K562 (cell line): ENCODE results near the gene CENPE. TPM values are rescaled to one million over a fixed set of nuclear protein-coding genes. Genes with fewer than 3 reads are reported as not detected.

Source experiments
- ATAC-seq: fragments of 200-7000 bp; cut with Tn5 transposase; 3 replicates; pipeline ENCODE4 v1.9.1; 2020; ENCODE audit warnings: moderate library complexity
- BruUV-seq: library from RNA; stranded (reverse); fragments of 400-500 nt; replicated peaks from 2 replicates; lab custom pipeline; 2021; lab: Mats Ljungman, UMichigan
- CTCF ChIA-PET: fragments of 300-600 bp; formaldehyde crosslinking; extraction: SDS; loops from one replicate; lab custom pipeline; 2021; ENCODE audit warnings: low intra/inter-chr PET ratio; lab: Yijun Ruan, JAX
- POLR2A ChIA-PET: fragments of 300-600, 350-650 bp; sonication (Branson Sonifier 250); formaldehyde crosslinking; extraction: SDS; loops from one replicate; lab custom pipeline; 2021; ENCODE audit warnings: antibody characterized with exemption, inconsistent platforms; lab: Yijun Ruan, JAX
- DNase-seq, 4 experiments: peaks; one replicate each; pipeline versions ENCODE4 v3.0.0 to v3.0.0-alpha.2; 2011 to 2018; ENCODE audit warnings: low spot score in 3 of 4, mixed read lengths in 3 of 4; ENCODE audit errors: extremely low read depth in 1 of 4
- FAIRE-seq: peaks from 2 replicates; lab custom pipeline; 2011; peaks lifted over from hg19 to GRCh38; lab: Jason Lieb, UNC
- H2AFZ ChIP-seq: 2 replicates; pipeline ENCODE4 v1.6.0; 2011; ENCODE audit warnings: low read depth, low read length, control low read depth, inconsistent platforms
- H3K27ac ChIP-seq: fragments of 200-600 bp; 3 replicates; pipeline ENCODE4 v1.8.0; 2011; ENCODE audit warnings: low read depth, mild to moderate bottlenecking, control low read depth, inconsistent platforms, low read length, moderate library complexity, mixed read lengths; ENCODE audit errors: extremely low read depth
- H3K27me3 ChIP-seq, 2 experiments: fragments of 300-600 bp in 1 of 2; 2 replicates in 1 of 2; 3 replicates in 1 of 2; pipeline versions ENCODE4 v1.6.0 to v1.8.0; 2011; ENCODE audit warnings: inconsistent platforms in 2 of 2, low read length in 2 of 2, mild to moderate bottlenecking in 1 of 2, mixed read lengths in 1 of 2, moderate library complexity in 1 of 2; ENCODE audit not compliant: control insufficient read depth in 2 of 2, insufficient read depth in 2 of 2
- H3K36me3 ChIP-seq: fragments of 300-600 bp; 3 replicates; pipeline ENCODE4 v1.8.0; 2011; ENCODE audit warnings: mild to moderate bottlenecking, low read length, inconsistent platforms; ENCODE audit not compliant: control insufficient read depth, insufficient read depth
- H3K4me1 ChIP-seq, 2 experiments: fragments of 200-600 bp in 1 of 2; replicated peaks in 1 of 2; 2 replicates in 1 of 2; 3 replicates in 1 of 2; pipeline versions ENCODE4 v1.5.1 to v1.8.0; 2011; ENCODE audit warnings: inconsistent platforms in 2 of 2, low read length in 2 of 2, mild to moderate bottlenecking in 1 of 2, mixed read lengths in 1 of 2, moderate library complexity in 1 of 2; ENCODE audit not compliant: control insufficient read depth in 2 of 2, insufficient read depth in 2 of 2
- H3K4me2 ChIP-seq: 2 replicates; pipeline ENCODE4 v1.6.1; 2011; ENCODE audit warnings: low read length, control low read depth, inconsistent platforms, mixed read lengths; ENCODE audit not compliant: insufficient read depth
- H3K4me3 ChIP-seq: fragments of 200-600 bp; sonication (generic), shearing (Covaris generic); 2 replicates; pipeline ENCODE4 v1.5.1; 2016; ENCODE audit warnings: control low read depth, inconsistent platforms
- H3K79me2 ChIP-seq: fragments of 200-600 bp; 3 replicates; pipeline ENCODE4 v1.8.0; 2011; ENCODE audit warnings: low read length, inconsistent platforms; ENCODE audit not compliant: control insufficient read depth, insufficient read depth
- H3K9ac ChIP-seq, 2 experiments: 2 replicates each; pipeline versions ENCODE4 v1.6.0 to v1.6.1; 2011; ENCODE audit warnings: low read depth in 2 of 2, low read length in 2 of 2, control low read depth in 1 of 2, inconsistent platforms in 1 of 2, mild to moderate bottlenecking in 1 of 2, mixed read lengths in 1 of 2; ENCODE audit not compliant: insufficient read depth in 1 of 2
- H3K9me1 ChIP-seq: one replicate; pipeline ENCODE4 v1.6.0; 2011; ENCODE audit warnings: inconsistent platforms, mild to moderate bottlenecking, low read length, moderate library complexity; ENCODE audit not compliant: control insufficient read depth, insufficient read depth
- H3K9me3 ChIP-seq: replicated peaks from 2 replicates; pipeline ENCODE4 v1.5.1; 2011; ENCODE audit warnings: low read depth, low read length, inconsistent platforms; ENCODE audit not compliant: control insufficient read depth, insufficient read depth
- H4K20me1 ChIP-seq: replicated peaks from 2 replicates; pipeline ENCODE4 v1.6.1; 2011; ENCODE audit warnings: low read length, inconsistent platforms, mixed read lengths; ENCODE audit not compliant: control insufficient read depth, insufficient read depth
- ARID1B ChIP-seq: fragments of 450-650 bp; IDR thresholded peaks from 2 replicates; pipeline ENCODE4 v1.6.1; 2016; ENCODE audit warnings: antibody characterized with exemption, mild to moderate bottlenecking, inconsistent platforms
- ATF1 ChIP-seq, 2 experiments: fragments of 450-650 bp in 1 of 2; IDR thresholded peaks; 2 replicates each; pipeline ENCODE4 v1.6.1; 2016; ENCODE audit warnings: missing compliant biosample characterization in 1 of 2, missing genetic modification characterization in 1 of 2
- DPF2 ChIP-seq: fragments of 450-650 bp; IDR thresholded peaks from 2 replicates; pipeline ENCODE4 v1.6.1; 2016
- HNRNPLL ChIP-seq: fragments of 200-400 bp; formaldehyde crosslinking; IDR thresholded peaks from 2 replicates; pipeline ENCODE4 v1.6.1; 2017; ENCODE audit warnings: low read length, low read depth, mild to moderate bottlenecking; ENCODE audit not compliant: poor library complexity, severe bottlenecking
- JUN ChIP-seq, 2 experiments: sonication (generic) in 1 of 2; formaldehyde crosslinking in 1 of 2; IDR thresholded peaks; 2 replicates each; pipeline versions ENCODE4 v1.6.1 to v1.8.0; 2012 to 2022; ENCODE audit warnings: borderline replicate concordance in 2 of 2, mild to moderate bottlenecking in 2 of 2, improper control_type of control experiment in 1 of 2, low read depth in 1 of 2, low read length in 1 of 2, missing genetic modification reagents in 1 of 2
- MAZ ChIP-seq, 2 experiments: fragments of 450-650 bp in 1 of 2; sonication (generic) in 1 of 2; formaldehyde crosslinking; IDR thresholded peaks in 1 of 2; conservative IDR thresholded peaks in 1 of 2; 2 replicates each; pipeline versions ENCODE4 v1.4.0 to v1.5.0; 2020; ENCODE audit warnings: mild to moderate bottlenecking in 1 of 2, missing genetic modification reagents in 1 of 2
- PHF8 ChIP-seq: fragments of 200-600 bp; sonication (generic); IDR thresholded peaks from 2 replicates; pipeline ENCODE4 v1.6.1; 2012; ENCODE audit warnings: mixed run types, mild to moderate bottlenecking, inconsistent platforms, low read length, moderate library complexity, borderline replicate concordance
- SFPQ ChIP-seq: fragments of 200-400 bp; formaldehyde crosslinking; IDR thresholded peaks from 2 replicates; pipeline ENCODE4 v1.6.1; 2017; ENCODE audit warnings: mild to moderate bottlenecking, low read depth, low read length, moderate library complexity
- SMARCB1 ChIP-seq: IDR thresholded peaks from 2 replicates; pipeline ENCODE4 v1.6.1; 2011; ENCODE audit warnings: improper control_type of control experiment, low read depth; ENCODE audit not compliant: insufficient read length
- ZBTB11 ChIP-seq, 3 experiments: fragments of 200-800 bp in 1 of 3; fragments of 250-450 bp in 1 of 3; fragments of 450-650 bp in 1 of 3; sonication (Bioruptor Pico) in 1 of 3; sonication (Bioruptor generic) in 1 of 3; formaldehyde crosslinking in 1 of 3; IDR thresholded peaks; 2 replicates each; pipeline versions ENCODE4 v1.6.1 to v1.8.0; 2016 to 2022; ENCODE audit warnings: mild to moderate bottlenecking in 2 of 3, missing genetic modification characterization in 2 of 3, missing compliant biosample characterization in 1 of 3, moderate library complexity in 1 of 3
- WGBS: fragments of 100-300 bp; shearing (Covaris generic); methylation state at CpG from one replicate; pipeline ENCODE4 v1.1.6; 2016; ENCODE audit warnings: low coverage, mixed read lengths; ENCODE audit not compliant: insufficient coverage; ENCODE audit errors: missing lambda C conversion rate; 5-methylcytosine and 5-hydroxymethylcytosine counted together
- in situ Hi-C: fragments of 300-500 bp; cut with MboI; formaldehyde crosslinking; loops from 4 replicates; pipeline ENCODE4 v1.15.0; 2018; ENCODE audit warnings: inconsistent platforms, mixed read lengths
- intact Hi-C: fragments of 100-400 bp; cut with micrococcal nuclease; formaldehyde crosslinking; loops from 2 replicates; pipeline ENCODE4 v1.14.2; 2022
- polyA plus RNA-seq, 8 experiments: library from polyadenylated mRNA; depleted of rRNA in 4 of 8; stranded (reverse) in 5 of 8; unstranded in 3 of 8; fragments of >200 nt; fragmentation: Nextera tagmentation in 2 of 8; fragmentation: Illumina TruSeq in 1 of 8; extraction: Ambion mirVana in 2 of 8; extraction: Trizol in 1 of 8; gene quantifications; 2 replicates each; pipeline versions ENCODE4 v1.2.1 to v1.2.3, GENCODE V29; 2011 to 2014; ENCODE audit warnings: inconsistent platforms in 1 of 8, missing spikeins in 1 of 8
- total RNA-seq, 7 experiments: library from RNA; depleted of rRNA in 6 of 7; stranded (reverse); fragments of >200 nt in 6 of 7; fragmentation: Illumina TruSeq in 2 of 7; extraction: Trizol in 2 of 7; gene quantifications; 2 replicates each; pipeline versions ENCODE4 v1.2.1 to v1.2.3, GENCODE V29; 2011 to 2021; ENCODE audit warnings: low replicate concordance in 1 of 7
- TF ChIP-seq, protein P1 (sequence below): fragments of 200-800 bp; sonication (Bioruptor generic); IDR thresholded peaks from 2 replicates; pipeline ENCODE4 v1.6.1; 2017; ENCODE audit warnings: missing genetic modification characterization, missing compliant biosample characterization

Gene CENPE
- total and polyA plus RNA-seq, 9 of the 15 experiments (the other 6 are each of a cell fraction or from before 2014, with no cell fraction given) = 9.9 to 53.2 (median 27.4) TPM

GRCh38 chr4:103076747-103077347 is 121.3 kb downstream of the CENPE start, which contains the start of gene SLC9B2:
TSS of gene SLC9B2 (minus strand) at chr4:103076761. CDS start at chr4:103067550, 9,211 bp downstream.
- H3K9me1 ChIP-seq = no peaks in the 10 kb centered on the region
- CTCF ChIA-PET = no interaction called here
- peak within 1 kb of the TSS; percentile 79 to 94 for H3K9ac ChIP-seq
- no peaks in the 10 kb centered on the region for H4K20me1 ChIP-seq
- peak within 1 kb of the TSS; percentile 89 for H2AFZ ChIP-seq
- DNase-seq (peak in 2 of 4 experiments; percentile 65 to 74), ATAC-seq (peak; percentile 88), FAIRE-seq (peak; percentile 29)
- BruUV-seq = TSS peak; percentile 64
- peak within 1 kb of the TSS; percentile 80 for H3K27ac ChIP-seq
- H3K27me3 ChIP-seq = no peaks in the 10 kb centered on the region
- in situ Hi-C loops (no loop called here), intact Hi-C loops (loop anchor here (5.0 kb wide), 1 partner anchor 250 kb away; the partner anchor contains the start of gene UBE2D3)
- WGBS = 9% methylated on average over 21 of the region's 21 CpGs
- H3K4me3 ChIP-seq = peak within 1 kb of the TSS; percentile 54
- H3K36me3 ChIP-seq = no peaks in the 10 kb centered on the region
- POLR2A ChIA-PET = no interaction called here
- peak within 1 kb of the TSS; percentile 79 for H3K4me2 ChIP-seq
- no peaks in the 10 kb centered on the region for H3K9me3 ChIP-seq
- H3K79me2 ChIP-seq = peaks cover 21% of the 10 kb centered on the region; the same call in 2 of the 3 replicates
- peaks cover 10 to 13% of the 10 kb centered on the region in 2 experiments; a peak in 4 of 5 replicates for H3K4me1 ChIP-seq
- no peak for TF ChIP-seq ATF1 (CRISPR knock-in tag; IDR thresholded peaks at IDR 0.05)
- 0 out of 2 replicates have a peak, but pooled peaks have one; percentile 43 for TF ChIP-seq ATF1 (tag; IDR thresholded peaks at IDR 0.05)
- peak; percentile 15; the same call in 1 of the 2 replicates for TF ChIP-seq PHF8
- 0 out of 2 replicates have a peak, but pooled peaks have one; percentile 1 for TF ChIP-seq JUN (IDR thresholded peaks at IDR 0.05; ENCODE audit: borderline replicate concordance, low read depth, low read length)
- TF ChIP-seq JUN (CRISPR knock-in tag; IDR thresholded peaks at IDR 0.05; ENCODE audit: borderline replicate concordance) = no peak
- TF ChIP-seq, protein P1, sequence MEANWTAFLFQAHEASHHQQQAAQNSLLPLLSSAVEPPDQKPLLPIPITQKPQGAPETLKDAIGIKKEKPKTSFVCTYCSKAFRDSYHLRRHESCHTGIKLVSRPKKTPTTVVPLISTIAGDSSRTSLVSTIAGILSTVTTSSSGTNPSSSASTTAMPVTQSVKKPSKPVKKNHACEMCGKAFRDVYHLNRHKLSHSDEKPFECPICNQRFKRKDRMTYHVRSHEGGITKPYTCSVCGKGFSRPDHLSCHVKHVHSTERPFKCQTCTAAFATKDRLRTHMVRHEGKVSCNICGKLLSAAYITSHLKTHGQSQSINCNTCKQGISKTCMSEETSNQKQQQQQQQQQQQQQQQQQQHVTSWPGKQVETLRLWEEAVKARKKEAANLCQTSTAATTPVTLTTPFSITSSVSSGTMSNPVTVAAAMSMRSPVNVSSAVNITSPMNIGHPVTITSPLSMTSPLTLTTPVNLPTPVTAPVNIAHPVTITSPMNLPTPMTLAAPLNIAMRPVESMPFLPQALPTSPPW (CRISPR knock-in tag) = no peak; the same call in 1 of the 2 replicates
- TF ChIP-seq MAZ (CRISPR knock-in tag; conservative IDR thresholded peaks at IDR 0.05 in 1 of 2, IDR thresholded peaks at IDR 0.05 in 1 of 2) = no peak
- TF ChIP-seq SMARCB1 = no peak
- TF ChIP-seq HNRNPLL = peak; percentile 17
- peak; percentile 38; the same call in 1 of the 2 replicates for TF ChIP-seq ARID1B
- 0 out of 6 replicates have a peak, but pooled peaks of 1 of the 3 experiments have one; percentile 8 for TF ChIP-seq ZBTB11 (CRISPR knock-in tag; IDR thresholded peaks at IDR 0.05)
- peak; percentile 27; the same call in 1 of the 2 replicates for TF ChIP-seq DPF2
- no peak for TF ChIP-seq SFPQ
